Measurements from ENCODE around the gene SLC1A2.

DNA sequence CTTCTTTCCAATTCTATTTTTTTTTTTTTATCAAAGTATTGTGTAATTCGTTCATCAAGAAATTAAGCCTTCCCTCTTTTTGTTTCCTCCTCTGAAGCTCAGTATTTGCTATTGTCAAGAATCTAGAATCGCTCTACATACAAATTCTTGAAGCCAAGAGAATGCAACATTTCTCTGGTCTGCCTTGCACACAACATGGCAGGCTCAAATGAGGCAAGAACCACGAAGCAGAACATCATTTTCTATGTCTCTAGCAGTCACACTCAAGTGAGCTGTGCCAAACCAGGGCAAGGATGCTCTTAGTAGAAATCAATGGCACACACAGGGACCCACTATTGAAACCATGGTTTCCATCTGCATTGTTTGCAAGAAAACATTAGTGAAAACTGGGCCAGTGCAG, 46.7 kb upstream of the SLC1A2 start:
- TF ChIP-seq, protein P1, sequence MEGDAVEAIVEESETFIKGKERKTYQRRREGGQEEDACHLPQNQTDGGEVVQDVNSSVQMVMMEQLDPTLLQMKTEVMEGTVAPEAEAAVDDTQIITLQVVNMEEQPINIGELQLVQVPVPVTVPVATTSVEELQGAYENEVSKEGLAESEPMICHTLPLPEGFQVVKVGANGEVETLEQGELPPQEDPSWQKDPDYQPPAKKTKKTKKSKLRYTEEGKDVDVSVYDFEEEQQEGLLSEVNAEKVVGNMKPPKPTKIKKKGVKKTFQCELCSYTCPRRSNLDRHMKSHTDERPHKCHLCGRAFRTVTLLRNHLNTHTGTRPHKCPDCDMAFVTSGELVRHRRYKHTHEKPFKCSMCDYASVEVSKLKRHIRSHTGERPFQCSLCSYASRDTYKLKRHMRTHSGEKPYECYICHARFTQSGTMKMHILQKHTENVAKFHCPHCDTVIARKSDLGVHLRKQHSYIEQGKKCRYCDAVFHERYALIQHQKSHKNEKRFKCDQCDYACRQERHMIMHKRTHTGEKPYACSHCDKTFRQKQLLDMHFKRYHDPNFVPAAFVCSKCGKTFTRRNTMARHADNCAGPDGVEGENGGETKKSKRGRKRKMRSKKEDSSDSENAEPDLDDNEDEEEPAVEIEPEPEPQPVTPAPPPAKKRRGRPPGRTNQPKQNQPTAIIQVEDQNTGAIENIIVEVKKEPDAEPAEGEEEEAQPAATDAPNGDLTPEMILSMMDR (conservative IDR thresholded peaks at IDR 0.05; ENCODE audit: low read depth, low read length): no peak
- TF ChIP-seq POLR2A (IDR thresholded peaks at IDR 0.05; ENCODE audit: low read depth, low read length) (no peak), RFX5 (IDR thresholded peaks at IDR 0.05; ENCODE audit: low read depth, low read length) (no peak), MAZ (IDR thresholded peaks at IDR 0.05; ENCODE audit: borderline replicate concordance, low read depth, low read length) (no peak), NFE2L2 (IDR thresholded peaks at IDR 0.05; ENCODE audit: low read depth, low read length) (no peak), RAD21 (IDR thresholded peaks at IDR 0.05; ENCODE audit: low read length) (no peak), USF2 (IDR thresholded peaks at IDR 0.05; ENCODE audit: low read depth, low read length) (no peak), MXI1 (IDR thresholded peaks at IDR 0.05; ENCODE audit: borderline replicate concordance, low read depth, low read length) (no peak), CEBPB (IDR thresholded peaks at IDR 0.05; ENCODE audit: low read depth, low read length) (no peak), FOS (IDR thresholded peaks at IDR 0.05; ENCODE audit: low read depth, low read length) (no peak), SMC3 (IDR thresholded peaks at IDR 0.05; ENCODE audit: low read depth, low read length) (no peak), BHLHE40 (IDR thresholded peaks at IDR 0.05; ENCODE audit: low read depth, low read length) (no peak), RCOR1 (IDR thresholded peaks at IDR 0.05; ENCODE audit: insufficient replicate concordance, low read length) (no peak)
- TF ChIP-seq, protein P2, sequence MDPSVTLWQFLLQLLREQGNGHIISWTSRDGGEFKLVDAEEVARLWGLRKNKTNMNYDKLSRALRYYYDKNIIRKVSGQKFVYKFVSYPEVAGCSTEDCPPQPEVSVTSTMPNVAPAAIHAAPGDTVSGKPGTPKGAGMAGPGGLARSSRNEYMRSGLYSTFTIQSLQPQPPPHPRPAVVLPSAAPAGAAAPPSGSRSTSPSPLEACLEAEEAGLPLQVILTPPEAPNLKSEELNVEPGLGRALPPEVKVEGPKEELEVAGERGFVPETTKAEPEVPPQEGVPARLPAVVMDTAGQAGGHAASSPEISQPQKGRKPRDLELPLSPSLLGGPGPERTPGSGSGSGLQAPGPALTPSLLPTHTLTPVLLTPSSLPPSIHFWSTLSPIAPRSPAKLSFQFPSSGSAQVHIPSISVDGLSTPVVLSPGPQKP (IDR thresholded peaks at IDR 0.05; ENCODE audit: borderline replicate concordance, low read depth, low read length): no peak

Data from IMR-90 (cell line).